Measurements from ENCODE around the gene ZFYVE28. TPM values are rescaled to one million over a fixed set of nuclear protein-coding genes. Genes with fewer than 3 reads are reported as not detected.
A peak's percentile ranks its signal among the peaks of the same experiment; 100 is the strongest.

The ZFYVE28 gene
- total RNA-seq, 1 donor: 8.9 TPM

DNA sequence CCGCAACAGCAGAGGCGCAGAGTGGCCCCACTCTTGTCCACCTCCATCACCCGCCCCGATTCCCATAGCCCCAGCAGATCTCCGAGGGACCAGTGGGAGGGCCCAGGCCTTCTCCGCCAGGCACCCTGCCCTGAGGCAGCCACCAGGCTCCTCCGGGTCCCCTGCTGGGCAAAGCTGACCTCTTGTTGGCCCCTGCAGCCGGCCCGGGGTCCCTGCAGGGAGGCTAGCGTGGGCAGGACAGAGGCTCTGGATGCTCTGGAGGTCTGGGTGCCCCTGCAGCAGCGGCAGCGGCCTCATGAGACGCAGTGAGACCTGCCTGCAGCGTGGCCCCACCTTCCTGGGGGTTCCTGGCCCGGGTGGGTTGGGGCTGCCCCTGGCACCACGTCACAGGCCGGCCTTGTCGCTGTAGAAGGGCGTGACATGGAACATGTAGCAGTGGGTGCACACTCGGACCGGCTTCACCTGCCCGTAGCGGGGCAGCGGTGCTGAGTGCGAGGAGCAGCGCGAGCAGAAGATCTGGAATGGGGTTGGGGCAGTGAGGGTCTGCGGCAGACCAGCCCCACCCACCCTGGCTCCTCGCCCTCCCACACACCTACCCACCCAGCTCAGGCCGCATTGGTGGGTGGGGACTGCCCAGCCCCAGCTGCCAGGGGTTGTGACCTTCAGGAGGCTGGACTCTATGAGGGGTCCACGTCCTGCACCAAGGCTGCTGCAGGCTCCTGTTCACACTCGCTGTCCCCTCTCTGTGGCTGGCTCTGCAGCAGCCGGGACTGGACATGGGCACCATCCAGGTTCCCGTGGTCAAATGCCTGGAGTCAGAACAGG lies 147.9 kb downstream of the ZFYVE28 start:
- Histone ChIP-seq H3K27me3 (ENCODE audit: insufficient read depth, low read length) (no peaks in the 10 kb centered on the region), H3K9me3 (ENCODE audit: low read depth, low read length) (no peaks in the 10 kb centered on the region), H3K4me1 (ENCODE audit: insufficient read depth, low read length) (no peaks in the 10 kb centered on the region), H3K4me3 (ENCODE audit: low read length) (no peak overlapping the region)

- Histone ChIP-seq H3K4me3 (ENCODE audit: low read length) (no peak overlapping the region), H3K4me1 (ENCODE audit: insufficient read depth, low read length) (no peaks in the 10 kb centered on the region), H3K27me3 (ENCODE audit: insufficient read depth, low read length) (no peaks in the 10 kb centered on the region), H3K9me3 (ENCODE audit: low read depth, low read length) (no peaks in the 10 kb centered on the region)
Observed at GRCh38 chr4:2269618-2270163, 148.8 kb downstream of the ZFYVE28 start.

DNA sequence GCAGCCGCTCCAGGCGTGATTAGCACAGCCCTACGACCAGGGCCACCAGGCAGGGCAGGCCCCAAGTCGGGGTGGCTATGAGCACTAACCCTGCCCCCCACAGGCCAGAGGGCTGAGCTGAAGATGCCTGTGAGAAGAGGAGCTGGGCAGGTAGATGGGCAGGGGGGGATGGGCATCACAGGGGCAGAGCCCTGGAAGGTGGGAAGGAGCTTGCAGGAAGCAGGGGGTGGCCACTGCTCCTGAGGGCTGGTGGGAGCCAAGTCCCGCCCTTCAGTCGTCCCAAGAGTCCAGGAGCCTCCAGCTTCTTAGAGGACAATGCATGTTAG lies 149.3 kb downstream of the ZFYVE28 start:
- no peaks in the 10 kb centered on the region for H3K27me3 ChIP-seq (ENCODE audit: insufficient read depth, low read length)
- no peaks in the 10 kb centered on the region for H3K4me1 ChIP-seq (ENCODE audit: insufficient read depth, low read length)
- no peak overlapping the region for H3K4me3 ChIP-seq (ENCODE audit: low read length)
- H3K9me3 ChIP-seq (ENCODE audit: low read depth, low read length): no peaks in the 10 kb centered on the region

DNA sequence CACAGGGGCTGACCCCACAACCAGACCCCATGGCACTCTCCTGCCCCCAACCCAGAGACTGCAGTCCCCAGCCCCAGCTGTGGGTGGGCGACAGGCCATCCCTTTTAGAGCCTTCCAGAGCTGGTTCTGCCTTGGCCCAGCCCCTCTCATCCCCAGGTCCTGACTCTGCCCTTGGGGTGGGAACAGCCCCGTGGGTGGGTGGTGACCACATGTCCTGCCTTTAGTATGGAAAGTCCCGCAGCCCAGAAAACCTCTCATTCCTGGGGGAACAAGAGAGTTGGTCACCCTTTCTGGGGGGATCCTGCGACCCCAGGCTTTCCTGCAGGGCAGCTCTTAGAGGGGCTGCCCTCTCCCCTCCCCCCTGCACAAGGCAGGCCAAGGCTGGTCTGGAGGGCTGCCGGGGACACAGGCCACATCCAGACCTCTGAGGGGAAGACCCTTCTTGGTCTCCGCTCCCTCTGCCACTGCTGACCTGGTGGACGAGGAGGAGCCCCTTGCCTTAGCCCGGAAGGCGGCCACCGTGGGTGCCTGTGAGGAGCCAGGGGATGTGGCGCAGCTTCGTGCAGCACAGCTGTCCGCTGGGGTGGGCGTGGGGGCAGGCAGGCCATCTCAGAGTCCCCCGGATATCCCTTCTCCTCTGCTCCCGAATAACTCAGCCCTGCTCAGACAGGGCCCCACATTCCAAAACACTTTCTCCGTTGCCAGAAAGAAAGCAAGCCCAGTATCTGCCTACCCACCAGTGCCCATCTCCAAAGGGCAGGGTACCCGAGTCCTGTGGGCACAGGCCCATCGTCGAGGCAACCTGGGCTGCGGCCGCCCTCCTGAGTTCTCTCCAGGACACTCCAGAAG lies 149.9 kb downstream of the ZFYVE28 start:
- Histone ChIP-seq H3K27me3 (ENCODE audit: insufficient read depth, low read length) (no peaks in the 10 kb centered on the region), H3K9me3 (ENCODE audit: low read depth, low read length) (no peaks in the 10 kb centered on the region), H3K4me1 (ENCODE audit: insufficient read depth, low read length) (no peaks in the 10 kb centered on the region), H3K4me3 (ENCODE audit: low read length) (no peak overlapping the region)

- H3K9me3 ChIP-seq (ENCODE audit: low read depth, low read length): no peaks in the 10 kb centered on the region
- H3K27me3 ChIP-seq (ENCODE audit: insufficient read depth, low read length): no peaks in the 10 kb centered on the region
- H3K4me1 ChIP-seq (ENCODE audit: insufficient read depth, low read length): peaks cover 5% of the 10 kb centered on the region
- no peak overlapping the region for H3K4me3 ChIP-seq (ENCODE audit: low read length)
Observed at GRCh38 chr4:2267841-2268240, 150.6 kb downstream of the ZFYVE28 start.

GRCh38 chr4:2267320-2267811 lies 151.1 kb downstream of the ZFYVE28 start:
- no peaks in the 10 kb centered on the region for H3K27me3 ChIP-seq (ENCODE audit: insufficient read depth, low read length)
- H3K4me1 ChIP-seq (ENCODE audit: insufficient read depth, low read length): peaks cover 8% of the 10 kb centered on the region
- H3K9me3 ChIP-seq (ENCODE audit: low read depth, low read length): no peaks in the 10 kb centered on the region
- no peak overlapping the region for H3K4me3 ChIP-seq (ENCODE audit: low read length)

GRCh38 chr4:2266821-2267220 lies 151.6 kb downstream of the ZFYVE28 start:
- Histone ChIP-seq H3K27me3 (ENCODE audit: insufficient read depth, low read length) (no peaks in the 10 kb centered on the region), H3K4me1 (ENCODE audit: insufficient read depth, low read length) (peaks cover 8% of the 10 kb centered on the region), H3K9me3 (ENCODE audit: low read depth, low read length) (no peaks in the 10 kb centered on the region), H3K4me3 (ENCODE audit: low read length) (no peak overlapping the region)

- Histone ChIP-seq H3K4me3 (ENCODE audit: low read length) (no peak overlapping the region), H3K4me1 (ENCODE audit: insufficient read depth, low read length) (peaks cover 8% of the 10 kb centered on the region), H3K27me3 (ENCODE audit: insufficient read depth, low read length) (no peaks in the 10 kb centered on the region), H3K9me3 (ENCODE audit: low read depth, low read length) (no peaks in the 10 kb centered on the region)
Observed at GRCh38 chr4:2266181-2266580, 152.3 kb downstream of the ZFYVE28 start.

GRCh38 chr4:2265113-2266110 lies 153.0 kb downstream of the ZFYVE28 start:
- H3K4me3 ChIP-seq (ENCODE audit: low read length): no peak overlapping the region
- H3K9me3 ChIP-seq (ENCODE audit: low read depth, low read length): no peaks in the 10 kb centered on the region
- no peaks in the 10 kb centered on the region for H3K27me3 ChIP-seq (ENCODE audit: insufficient read depth, low read length)
- peaks cover 16% of the 10 kb centered on the region for H3K4me1 ChIP-seq (ENCODE audit: insufficient read depth, low read length)

DNA sequence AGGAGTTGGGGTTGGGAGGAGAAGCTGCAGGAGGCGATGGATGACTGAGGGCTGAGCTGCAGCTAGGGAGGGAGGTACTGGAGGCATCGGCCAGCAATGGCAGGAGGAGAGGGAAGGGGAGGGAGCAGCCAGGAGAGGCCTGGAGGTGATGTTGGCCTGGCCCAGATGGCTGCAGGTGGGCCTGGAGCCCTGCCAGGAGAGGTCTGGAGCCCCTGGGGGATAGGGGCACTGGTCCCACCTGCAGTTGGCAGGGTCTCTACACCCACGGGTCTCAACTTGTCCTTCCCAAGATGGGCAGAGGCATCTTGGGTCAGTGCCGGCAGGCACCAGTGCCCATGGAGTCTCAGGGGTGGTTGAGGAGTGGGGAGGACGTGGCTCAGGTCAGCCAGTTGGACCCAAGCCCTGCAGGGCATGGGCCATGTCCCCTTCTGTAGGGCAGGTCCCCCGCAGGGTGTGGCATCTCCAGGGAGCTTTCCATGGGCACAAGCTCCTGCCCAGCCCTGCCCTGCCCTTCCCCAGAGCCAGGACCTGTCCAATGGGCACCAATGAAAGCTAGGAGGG lies 153.9 kb downstream of the ZFYVE28 start:
- Histone ChIP-seq H3K9me3 (ENCODE audit: low read depth, low read length) (no peaks in the 10 kb centered on the region), H3K27me3 (ENCODE audit: insufficient read depth, low read length) (no peaks in the 10 kb centered on the region), H3K4me3 (ENCODE audit: low read length) (no peak overlapping the region), H3K4me1 (ENCODE audit: insufficient read depth, low read length) (peaks cover 23% of the 10 kb centered on the region)

DNA sequence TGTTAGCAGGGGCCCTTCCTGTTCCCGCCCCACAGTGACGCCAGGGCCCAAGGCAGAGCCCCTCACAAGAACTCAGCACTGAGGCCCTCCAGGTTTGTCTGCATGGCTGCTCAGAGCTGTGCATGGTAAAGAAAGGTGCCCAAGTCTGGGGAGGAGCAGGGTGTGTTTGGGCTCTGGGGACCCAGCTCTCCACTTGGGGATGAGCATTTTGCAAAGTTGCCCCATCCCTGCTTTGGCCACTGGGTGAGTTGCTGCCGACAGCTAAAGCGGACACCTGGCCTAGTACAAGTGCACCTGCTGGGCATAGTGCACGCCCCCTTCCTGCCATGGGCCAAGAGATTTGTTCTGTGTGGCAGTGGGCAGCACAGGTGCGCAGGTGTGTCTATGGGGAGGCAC lies 154.5 kb downstream of the ZFYVE28 start:
- Histone ChIP-seq H3K27me3 (ENCODE audit: insufficient read depth, low read length) (no peaks in the 10 kb centered on the region), H3K4me1 (ENCODE audit: insufficient read depth, low read length) (peaks cover 23% of the 10 kb centered on the region), H3K4me3 (ENCODE audit: low read length) (no peak overlapping the region), H3K9me3 (ENCODE audit: low read depth, low read length) (no peaks in the 10 kb centered on the region)

DNA sequence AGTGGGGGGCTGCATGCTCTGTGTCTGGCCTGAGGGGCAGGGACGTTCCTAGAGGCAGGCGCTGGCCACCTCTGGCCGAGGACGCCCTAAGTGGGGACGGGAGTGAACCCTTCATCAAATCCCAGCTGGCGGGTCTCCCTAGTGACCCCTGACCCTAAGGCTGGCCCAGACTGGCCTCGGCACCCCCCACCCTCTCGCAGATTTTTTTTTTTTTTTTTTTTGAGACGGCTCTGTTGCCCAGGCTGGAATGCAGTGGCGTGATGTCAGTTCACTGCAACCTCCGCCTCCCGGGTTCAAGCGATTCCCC lies 155.5 kb downstream of the ZFYVE28 start:
- Histone ChIP-seq H3K4me1 (ENCODE audit: insufficient read depth, low read length) (peaks cover 23% of the 10 kb centered on the region), H3K4me3 (ENCODE audit: low read length) (peak overlapping the region; percentile 53), H3K27me3 (ENCODE audit: insufficient read depth, low read length) (no peaks in the 10 kb centered on the region), H3K9me3 (ENCODE audit: low read depth, low read length) (no peaks in the 10 kb centered on the region)

DNA sequence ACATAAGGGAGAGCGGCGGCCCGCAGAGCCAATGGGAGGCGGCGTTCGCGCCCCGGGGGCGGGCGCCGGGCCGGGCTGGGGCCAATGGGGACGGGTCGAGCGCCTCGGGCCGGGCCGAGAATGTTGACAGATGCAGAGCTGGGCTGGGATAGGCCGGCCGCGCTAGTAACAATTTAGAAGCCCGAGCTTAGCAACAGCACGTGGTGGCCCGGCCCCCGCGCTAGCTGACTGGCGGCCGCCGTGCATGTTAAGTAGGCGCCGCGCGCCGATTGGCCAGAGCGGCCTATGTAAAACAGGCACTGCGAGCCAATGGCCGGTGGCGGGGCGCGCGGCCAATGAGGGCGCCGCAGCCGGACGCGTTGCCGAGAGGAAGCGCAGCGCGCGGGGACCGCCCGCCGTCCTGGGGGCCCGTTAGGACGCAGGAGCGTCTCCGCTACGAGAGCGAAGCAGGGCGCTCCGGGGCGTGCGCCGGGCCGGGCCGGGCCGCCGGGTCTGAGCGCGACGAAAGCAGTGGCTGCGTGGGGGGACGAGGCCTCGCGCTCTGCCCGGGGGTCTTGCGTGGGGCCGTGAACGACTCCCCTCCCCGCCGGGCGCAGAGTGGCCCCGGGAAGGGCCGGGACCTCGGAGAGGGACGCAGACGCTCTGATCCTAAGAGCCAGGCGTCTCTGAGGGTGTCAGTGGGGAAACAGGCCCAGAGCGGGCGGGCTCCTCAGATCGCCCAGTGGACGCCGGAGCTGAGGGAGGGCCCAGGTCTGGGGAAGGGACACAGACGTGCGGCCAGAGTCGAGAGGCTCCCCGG lies 156.1 kb downstream of the ZFYVE28 start:
- peaks cover 23% of the 10 kb centered on the region for H3K4me1 ChIP-seq (ENCODE audit: insufficient read depth, low read length)
- no peaks in the 10 kb centered on the region for H3K9me3 ChIP-seq (ENCODE audit: low read depth, low read length)
- H3K27me3 ChIP-seq (ENCODE audit: insufficient read depth, low read length): no peaks in the 10 kb centered on the region
- H3K4me3 ChIP-seq (ENCODE audit: low read length): peak overlapping the region; percentile 53

DNA sequence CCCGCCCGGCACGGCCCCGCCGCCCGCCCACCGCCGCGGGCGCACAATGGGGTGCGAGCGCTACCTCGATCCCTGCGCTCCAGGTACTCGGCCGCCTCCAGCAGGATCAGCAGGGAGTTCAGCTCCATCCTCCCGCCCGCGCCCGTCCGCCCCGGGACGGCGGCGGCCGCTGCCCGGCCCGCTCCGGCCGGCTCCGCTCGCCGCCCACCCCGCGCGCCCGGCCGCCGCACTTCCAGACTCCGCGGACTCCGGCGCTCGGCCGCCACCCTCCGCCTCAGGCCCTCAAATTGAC lies 156.6 kb downstream of the ZFYVE28 start, which contains the start of gene MXD4:
Gene MXD4, minus strand, starts transcription at position 257 of the 292 bp plus-strand sequence. Its CDS starts 129 bp downstream, at position 128.
- no peaks in the 10 kb centered on the region for H3K27me3 ChIP-seq (ENCODE audit: insufficient read depth, low read length)
- no peaks in the 10 kb centered on the region for H3K9me3 ChIP-seq (ENCODE audit: low read depth, low read length)
- H3K4me1 ChIP-seq (ENCODE audit: insufficient read depth, low read length): peaks cover 23% of the 10 kb centered on the region
- H3K4me3 ChIP-seq (ENCODE audit: low read length): peak within 1 kb of the TSS; percentile 61

Measured in mononuclear cell (primary cell).